Common myeloid progenitor, CD34-positive (primary cell): ENCODE data around the gene CLNS1A.

ENCODE experiments used
- CTCF ChIA-PET: fragments of 350-600 bp; sonication (Branson Sonifier 250); formaldehyde crosslinking; loops from one replicate; lab custom pipeline; 2021; ENCODE audit warnings: antibody characterized with exemption; lab: Charles Lee
- POLR2A ChIA-PET: fragments of 350-600 bp; sonication (Branson Sonifier 250); formaldehyde crosslinking; loops from one replicate; lab custom pipeline; 2021; ENCODE audit warnings: antibody characterized with exemption; lab: Charles Lee
- DNase-seq, 3 donors: peaks; one replicate each; pipeline versions ENCODE4 v3.0.0 to v3.0.0-alpha.2; 2013
- H3K27ac ChIP-seq, 2 experiments: 1 replicate in 1 of 2; 2 replicates in 1 of 2; pipeline ENCODE4 v1.7.0; 2013; ENCODE audit warnings: inconsistent platforms in 2 of 2, low read length in 2 of 2, mild to moderate bottlenecking in 2 of 2, low read depth in 1 of 2, moderate library complexity in 1 of 2; ENCODE audit not compliant: severe bottlenecking in 2 of 2, insufficient read depth in 1 of 2, poor library complexity in 1 of 2
- H3K27me3 ChIP-seq, 5 experiments: replicated peaks in 2 of 5; 1 replicate in 3 of 5; 2 replicates in 2 of 5; pipeline versions ENCODE4 v1.6.1 to v1.7.0; 2013; ENCODE audit warnings: low read length in 4 of 5, mild to moderate bottlenecking in 2 of 5, moderate library complexity in 2 of 5, inconsistent platforms in 1 of 5; ENCODE audit not compliant: insufficient read depth in 5 of 5, control insufficient read depth in 4 of 5
- H3K36me3 ChIP-seq, 4 experiments: 1 replicate in 2 of 4; 2 replicates in 2 of 4; pipeline versions ENCODE4 v1.6.1 to v1.7.0; 2013; ENCODE audit warnings: low read length in 3 of 4, control low read depth in 1 of 4, mild to moderate bottlenecking in 1 of 4; ENCODE audit not compliant: control insufficient read depth in 4 of 4, insufficient read depth in 4 of 4
- H3K4me1 ChIP-seq, 4 experiments: 1 replicate in 3 of 4; 2 replicates in 1 of 4; pipeline versions ENCODE4 v1.6.1 to v1.7.1; 2013; ENCODE audit warnings: low read length in 3 of 4, mild to moderate bottlenecking in 3 of 4, control low read depth in 1 of 4, inconsistent platforms in 1 of 4, moderate library complexity in 1 of 4; ENCODE audit not compliant: control insufficient read depth in 4 of 4, insufficient read depth in 4 of 4; ENCODE audit errors: control extremely low read depth in 1 of 4
- H3K4me3 ChIP-seq, 7 experiments: 1 replicate in 4 of 7; 2 replicates in 3 of 7; pipeline versions ENCODE4 v1.5.1 to v1.7.0; 2013; ENCODE audit warnings: mild to moderate bottlenecking in 7 of 7, low read length in 6 of 7, moderate library complexity in 6 of 7, inconsistent platforms in 2 of 7, low read depth in 2 of 7, control low read depth in 1 of 7; ENCODE audit not compliant: insufficient read depth in 4 of 7, control insufficient read depth in 1 of 7; ENCODE audit errors: extremely low read depth in 1 of 7
- H3K9me3 ChIP-seq, 5 experiments: 1 replicate in 4 of 5; 2 replicates in 1 of 5; pipeline versions ENCODE4 v1.6.1 to v1.7.1; 2013; ENCODE audit warnings: low read length in 4 of 5, mild to moderate bottlenecking in 2 of 5, inconsistent platforms in 1 of 5, low read depth in 1 of 5, moderate library complexity in 1 of 5; ENCODE audit not compliant: control insufficient read depth in 4 of 5, insufficient read depth in 2 of 5; ENCODE audit errors: control extremely low read depth in 1 of 5
- WGBS: methylation state at CpG from one replicate; pipeline ENCODE4 v1.1.5; 2013; ENCODE audit not compliant: insufficient coverage; 5-methylcytosine and 5-hydroxymethylcytosine counted together

The CLNS1A gene

DNA sequence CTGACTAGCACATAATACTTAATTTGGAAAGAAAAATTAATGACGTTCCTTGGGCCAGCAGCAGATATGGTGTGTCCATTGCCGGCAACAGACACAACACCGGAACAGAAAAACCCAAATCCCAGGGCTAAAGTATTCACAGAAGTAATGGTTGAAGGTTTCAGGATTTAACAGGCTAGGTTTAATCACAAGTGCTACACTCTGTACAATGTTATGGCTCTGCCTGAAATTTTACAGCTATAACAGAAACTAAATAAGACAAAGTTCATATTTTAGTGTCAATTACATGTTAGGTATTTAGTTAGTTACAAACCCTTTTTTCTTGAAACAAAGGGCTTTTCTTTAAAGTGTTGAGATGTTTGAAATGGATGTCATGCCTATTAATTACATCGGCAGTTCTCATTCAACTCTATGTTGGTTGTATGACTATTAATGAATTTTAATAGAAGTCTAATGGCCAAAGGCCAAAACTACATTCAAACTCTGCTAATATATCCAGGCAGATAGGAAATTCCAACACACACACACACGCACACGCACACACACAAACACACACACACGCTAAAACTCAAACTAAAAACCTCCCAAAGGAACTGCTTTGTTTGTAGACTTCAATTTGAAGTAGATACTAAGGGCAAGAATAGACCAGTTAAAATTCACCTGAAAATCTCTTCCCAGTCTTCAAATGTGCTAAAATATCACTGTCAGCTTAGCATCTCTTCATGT lies 27.8 kb upstream of the CLNS1A start:
- POLR2A ChIA-PET = no interaction called here
- no peaks in the 10 kb centered on the region for H3K4me1 ChIP-seq
- no peak overlapping the region for H3K27ac ChIP-seq
- 100% methylated on average over 1 of the region's 7 CpGs for WGBS
- no peak for DNase-seq
- H3K4me3 ChIP-seq = no peak overlapping the region
- no peaks in the 10 kb centered on the region for H3K9me3 ChIP-seq
- peaks cover 23 to 52% (median 34%) of the 10 kb centered on the region in 4 experiments for H3K36me3 ChIP-seq
- CTCF ChIA-PET = no interaction called here
- no peaks in the 10 kb centered on the region for H3K27me3 ChIP-seq

DNA sequence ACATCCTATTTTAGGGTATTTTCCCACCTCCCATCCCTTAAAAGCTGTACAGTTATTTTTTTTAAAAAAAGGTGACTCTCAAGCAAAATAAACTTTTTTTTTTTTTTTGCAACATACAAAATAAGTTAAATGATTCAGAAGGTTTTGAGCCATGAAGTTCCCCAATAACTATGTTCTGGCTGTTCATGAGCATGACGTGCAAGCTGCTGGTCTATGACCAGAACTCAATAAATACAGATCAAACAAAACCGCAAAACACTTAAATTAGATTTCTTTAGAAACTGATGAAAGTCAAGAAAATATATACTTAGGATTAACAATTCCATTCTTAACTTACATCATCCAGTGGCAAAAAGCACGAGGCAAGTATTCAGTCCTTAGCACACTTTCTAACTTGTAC lies 24.1 kb upstream of the CLNS1A start:
- peaks cover 7 to 17% (median 12%) of the 10 kb centered on the region in 4 experiments for H3K36me3 ChIP-seq
- no peak overlapping the region for H3K27ac ChIP-seq
- no peak overlapping the region for H3K4me3 ChIP-seq
- no peaks in the 10 kb centered on the region for H3K4me1 ChIP-seq
- H3K27me3 ChIP-seq = no peaks in the 10 kb centered on the region
- no peak for DNase-seq
- no CpG with 5 or more reads among the region's 3 CpGs for WGBS
- POLR2A ChIA-PET = no interaction called here
- H3K9me3 ChIP-seq = no peaks in the 10 kb centered on the region
- CTCF ChIA-PET = no interaction called here

DNA sequence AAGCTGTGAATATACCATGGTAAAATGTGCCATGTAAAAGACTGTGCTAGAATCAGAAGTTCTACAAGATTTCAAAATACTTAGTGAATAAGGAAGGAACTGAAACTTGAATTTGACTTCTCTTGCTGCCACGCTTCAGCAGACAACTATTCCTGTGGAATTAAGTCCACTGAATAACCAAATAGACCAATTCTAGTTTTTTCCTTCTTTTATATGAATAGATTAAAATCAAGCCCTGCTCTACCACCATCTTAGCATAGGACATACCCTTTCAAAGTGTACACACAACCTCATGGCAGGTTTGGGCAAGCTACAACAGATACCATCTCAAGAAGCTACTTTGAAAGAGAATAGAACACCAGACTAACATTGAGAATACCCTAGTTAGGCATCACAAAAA lies 23.4 kb upstream of the CLNS1A start:
- POLR2A ChIA-PET = no interaction called here

DNA sequence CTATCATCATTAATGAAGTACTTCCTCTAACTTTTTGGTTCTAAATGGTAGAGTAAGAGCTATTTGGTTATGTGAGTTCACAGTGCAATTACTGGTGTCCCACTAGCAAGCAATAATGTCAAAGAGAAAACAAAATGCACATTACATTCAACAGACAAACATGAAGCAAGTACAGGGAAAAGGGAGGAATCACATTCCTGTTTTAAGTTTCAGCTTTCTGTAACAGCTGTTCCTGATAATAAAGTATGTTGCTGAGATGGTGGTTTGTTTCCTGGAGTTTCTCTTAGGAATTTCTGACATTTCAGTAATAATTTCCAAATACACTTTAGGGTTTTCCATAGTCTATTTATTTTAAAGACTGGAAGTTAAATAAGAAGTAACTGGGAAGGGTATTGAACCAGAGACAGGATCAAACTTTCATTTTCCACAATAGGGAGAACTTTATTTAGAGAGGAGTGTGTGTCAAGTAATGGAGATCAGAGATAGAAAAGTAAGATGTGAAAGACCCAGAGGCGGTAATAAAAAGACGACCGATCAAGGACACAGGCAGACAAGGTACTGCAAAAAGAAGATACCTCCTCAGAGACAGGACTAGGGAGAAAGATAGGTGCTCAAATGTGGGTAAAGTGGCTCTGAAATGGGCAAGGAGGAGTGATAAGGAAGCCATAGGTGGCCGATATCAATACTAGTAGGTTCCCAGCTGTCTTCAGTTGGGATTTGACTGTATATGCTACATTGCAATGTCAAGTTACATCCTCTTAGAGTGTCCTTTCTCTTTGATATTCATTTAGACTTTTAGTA lies 20.8 kb upstream of the CLNS1A start:
- DNase-seq = no peak
- Histone ChIP-seq H3K4me1 (no peaks in the 10 kb centered on the region), H3K36me3 (no peaks in the 10 kb centered on the region), H3K9me3 (no peaks in the 10 kb centered on the region), H3K27ac (no peak overlapping the region), H3K27me3 (no peaks in the 10 kb centered on the region), H3K4me3 (no peak overlapping the region)
- ChIA-PET CTCF (no interaction called here), POLR2A (no interaction called here)
- 100% methylated on average over 3 of the region's 4 CpGs for WGBS

More for the DNA sequence above, 23.4 kb upstream of the CLNS1A start:
- CTCF ChIA-PET = no interaction called here
- Histone ChIP-seq H3K36me3 (peaks cover 6 to 16% (median 9%) of the 10 kb centered on the region in 4 experiments), H3K4me1 (no peaks in the 10 kb centered on the region), H3K27ac (no peak overlapping the region), H3K4me3 (no peak overlapping the region), H3K9me3 (no peaks in the 10 kb centered on the region), H3K27me3 (no peaks in the 10 kb centered on the region)
- no peak for DNase-seq
- no CpG with 5 or more reads among the region's 1 CpG for WGBS

DNA sequence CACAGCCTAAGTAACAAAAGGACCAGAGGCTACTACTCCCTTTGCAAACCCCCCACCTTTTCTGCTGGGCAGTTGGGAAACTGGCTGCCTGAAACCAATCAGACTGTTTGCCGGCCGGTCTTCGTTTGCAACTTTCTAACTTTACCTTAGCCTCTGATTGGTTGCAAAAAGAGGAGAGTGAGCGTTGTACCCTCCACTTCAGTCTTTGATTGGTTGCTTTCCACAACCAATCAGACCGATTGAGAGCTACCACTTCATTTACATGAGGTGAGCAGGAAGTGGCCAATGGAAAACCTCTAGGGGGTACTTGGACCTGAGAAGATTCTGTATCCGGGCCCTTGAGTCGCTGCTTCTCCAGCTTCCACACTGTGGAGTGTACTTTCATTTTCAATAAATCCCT lies 18.8 kb upstream of the CLNS1A start:
- ChIA-PET POLR2A (no interaction called here), CTCF (no interaction called here)
- Histone ChIP-seq H3K27me3 (no peaks in the 10 kb centered on the region), H3K9me3 (no peaks in the 10 kb centered on the region), H3K4me3 (no peak overlapping the region), H3K4me1 (no peaks in the 10 kb centered on the region), H3K36me3 (no peaks in the 10 kb centered on the region), H3K27ac (no peak overlapping the region)
- 89% methylated on average over 6 of the region's 7 CpGs for WGBS
- no peak for DNase-seq

DNA sequence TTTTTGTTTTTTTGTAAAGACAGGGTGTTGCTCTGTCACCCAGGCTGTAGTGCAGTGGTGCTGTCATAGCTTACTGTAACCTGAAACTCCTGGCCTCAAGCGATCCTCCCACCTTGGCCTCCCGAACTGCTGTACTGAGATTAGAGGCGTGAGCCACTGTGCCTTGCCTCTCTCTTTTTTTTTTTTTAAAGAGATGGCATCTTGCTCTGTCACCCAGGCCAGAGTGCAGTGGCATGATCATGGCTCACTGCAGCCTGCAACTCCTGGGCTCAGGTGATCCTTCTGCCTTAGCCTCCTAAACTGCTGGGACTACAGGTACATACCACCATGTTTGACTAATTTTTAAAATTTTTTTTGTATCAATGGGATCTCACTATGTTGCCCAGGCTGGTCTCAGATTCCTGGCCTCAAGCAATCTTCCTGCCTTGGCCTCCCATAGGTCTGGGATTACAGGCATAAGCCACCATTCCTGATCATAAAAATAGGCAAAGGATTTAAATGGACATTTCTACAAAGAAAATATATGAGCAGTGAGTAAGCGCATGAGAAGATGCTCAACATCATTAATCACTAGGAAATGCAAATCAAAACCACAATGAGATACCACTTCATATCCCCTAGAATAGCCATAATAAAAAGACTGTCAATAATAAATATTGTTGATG lies 17.3 kb upstream of the CLNS1A start:
- Histone ChIP-seq H3K36me3 (no peaks in the 10 kb centered on the region), H3K9me3 (no peaks in the 10 kb centered on the region), H3K27ac (no peak overlapping the region), H3K27me3 (no peaks in the 10 kb centered on the region), H3K4me1 (no peaks in the 10 kb centered on the region), H3K4me3 (no peak overlapping the region)
- ChIA-PET CTCF (interaction anchor here (1.0 kb wide), 1 partner anchor 40 kb away, joined by 3 read pairs; no protein-coding TSS in a partner anchor), POLR2A (interaction anchor here (0.6 kb wide), 1 partner anchor 838 kb away, joined by 4 read pairs; no protein-coding TSS in a partner anchor)
- DNase-seq = no peak
- 100% methylated on average over 2 of the region's 4 CpGs for WGBS
